GM18498 (cell line): Measurements from ENCODE around the gene CNBP.
"Not testable (repeated sequence)": the region's sequence is repeated elsewhere in the genome, so short reads cannot be mapped to it uniquely, and the experiment has no call there.

Experiments
- ATAC-seq: cut with Tn5 transposase; IDR thresholded peaks from one replicate; pipeline ENCODE4 v1.9.1; 2021; ENCODE audit warnings: mild to moderate bottlenecking, moderate library complexity; ENCODE audit not compliant: unreplicated experiment

The CNBP gene

DNA sequence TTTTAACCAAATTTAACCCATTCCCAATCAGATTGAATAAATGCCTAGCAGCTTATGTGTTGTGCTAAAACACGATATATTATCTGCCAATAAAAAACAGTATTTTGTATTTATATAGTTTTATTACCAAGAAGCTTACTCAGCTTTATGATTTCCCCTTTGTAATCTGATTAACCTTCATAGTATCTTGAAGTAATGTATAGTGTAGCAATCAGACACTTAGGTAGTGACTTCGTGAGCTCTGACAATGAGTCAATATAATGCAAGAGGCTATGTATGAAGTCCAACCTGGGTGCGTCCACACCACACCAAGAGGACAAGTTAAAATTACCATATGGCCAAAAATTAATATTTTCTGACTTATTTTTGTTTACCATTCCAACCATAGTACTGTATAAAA lies 2.1 kb upstream of the CNBP start:
- no peak for ATAC-seq

DNA sequence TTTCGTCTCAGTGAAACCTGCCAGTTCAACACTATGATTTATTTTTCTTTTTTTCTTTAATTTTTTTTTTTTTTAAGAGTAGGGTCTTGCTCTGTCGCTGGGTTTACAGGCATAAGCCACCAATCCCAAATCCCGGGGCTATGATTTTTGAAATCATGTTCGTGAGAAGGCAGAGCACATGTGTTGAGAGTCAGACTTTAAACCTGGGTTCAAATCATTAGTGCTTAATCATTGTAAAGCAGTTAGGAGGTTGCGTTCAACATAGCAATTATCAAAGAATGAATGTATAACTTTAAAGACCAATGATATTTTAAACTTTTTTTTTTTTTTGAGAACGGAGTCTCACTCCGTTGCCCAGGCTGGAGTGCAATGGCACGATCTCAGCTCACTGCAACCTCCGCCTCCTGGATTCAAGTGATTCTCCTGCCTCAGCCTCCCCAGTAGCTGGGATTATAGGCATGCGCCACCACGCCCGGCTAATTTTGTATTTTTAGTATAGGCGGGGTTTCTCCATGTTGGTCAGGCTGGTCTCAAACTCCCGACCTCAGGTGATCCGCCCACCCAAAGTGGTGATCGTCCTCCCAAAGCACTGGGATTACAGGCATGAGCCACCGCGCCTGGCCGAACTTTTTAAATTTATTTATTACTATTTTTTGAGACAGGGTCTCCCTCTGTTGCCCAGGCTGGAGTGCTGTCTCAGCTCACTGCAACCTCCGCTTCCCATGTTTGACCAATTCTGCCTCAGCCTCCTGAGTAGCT lies 1.3 kb upstream of the CNBP start:
- ATAC-seq: not testable (repeated sequence)

- peak; percentile 5 for ATAC-seq
Measured at GRCh38 chr3:129184396-129184657, 631 bp upstream of the CNBP start.

DNA sequence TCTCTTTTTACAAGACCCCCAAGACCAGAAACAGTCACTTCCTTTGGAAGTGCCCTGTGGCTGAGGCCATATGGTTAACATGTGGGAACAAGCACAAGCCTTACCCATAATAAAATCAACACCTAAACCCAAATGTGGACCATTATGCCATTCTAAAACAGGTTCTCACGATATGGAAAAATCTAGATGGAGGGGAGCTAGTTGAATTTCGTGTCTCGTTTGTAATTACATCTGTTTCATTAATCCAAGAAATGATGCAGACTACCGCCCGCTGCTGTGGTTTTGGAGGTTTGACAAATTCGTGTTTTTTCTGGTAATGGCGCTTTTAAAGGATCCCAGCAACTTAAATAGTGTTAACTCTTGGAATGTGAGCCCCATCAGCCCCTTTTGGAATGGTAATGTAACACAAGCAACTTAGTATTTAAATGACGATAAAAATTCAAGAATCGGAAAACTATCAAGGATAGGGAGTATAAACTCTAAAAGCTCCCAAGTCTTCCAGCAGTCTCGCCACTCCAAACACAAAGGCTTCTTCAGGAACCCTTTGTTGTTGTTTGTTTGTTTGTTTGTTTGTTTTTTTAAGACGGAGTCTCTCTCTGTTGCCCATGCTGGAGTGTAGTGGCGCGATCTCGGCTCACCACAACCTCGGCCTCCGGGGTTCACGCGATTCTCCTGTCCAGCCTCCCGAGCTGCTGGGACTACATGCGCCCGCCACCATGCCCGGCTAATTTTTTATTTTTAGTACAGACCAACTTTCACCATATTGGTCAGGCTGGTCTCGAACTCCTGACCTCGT lies 1.1 kb downstream of the CNBP start:
- ATAC-seq: no peak

GRCh38 chr3:129181819-129182218 lies 1.9 kb downstream of the CNBP start:
- ATAC-seq: no peak

- no peak for ATAC-seq
Measured at GRCh38 chr3:129180461-129180860, 3.2 kb downstream of the CNBP start.

DNA sequence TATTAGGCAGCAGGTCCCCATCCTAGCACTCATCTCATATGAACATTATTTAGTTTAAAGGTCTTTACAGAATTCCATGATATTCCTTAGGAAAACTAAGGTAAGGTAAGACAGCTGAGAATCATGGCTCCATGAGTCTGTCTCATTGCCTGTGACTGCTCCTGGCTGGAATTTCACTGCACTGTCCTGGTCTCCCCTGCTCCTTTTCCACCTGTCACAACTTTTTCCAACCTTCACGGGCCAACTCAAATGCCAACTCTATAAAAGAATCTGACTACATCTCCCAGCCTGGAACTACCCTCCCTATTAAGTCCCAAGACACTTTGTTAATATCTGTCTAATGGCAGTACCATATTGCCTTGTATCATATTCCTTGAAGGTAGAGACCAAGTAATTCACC lies 7.6 kb downstream of the CNBP start:
- ATAC-seq: no peak

DNA sequence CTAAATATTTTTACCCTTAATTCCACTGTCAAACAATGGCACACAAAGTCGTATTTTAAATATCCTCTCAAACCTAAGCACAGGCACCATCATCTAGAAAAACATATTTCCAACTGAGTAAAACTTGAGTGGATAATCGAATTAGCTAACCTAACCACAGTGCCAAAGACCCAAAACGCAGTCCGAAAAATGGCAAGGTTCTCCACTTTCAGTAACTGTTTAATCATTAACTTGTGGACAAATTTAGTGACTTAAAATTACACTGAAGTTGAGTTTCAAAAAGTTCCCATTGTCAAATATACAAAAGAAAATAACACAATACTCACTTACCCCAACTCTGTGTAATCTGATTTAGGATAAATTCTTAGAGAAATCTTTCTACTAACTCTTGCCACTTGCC lies 10.0 kb downstream of the CNBP start:
- ATAC-seq: no peak

GRCh38 chr3:129173206-129173605 lies 10.5 kb downstream of the CNBP start:
- no peak for ATAC-seq

GRCh38 chr3:129166579-129167332 lies 16.9 kb downstream of the CNBP start:
- no peak for ATAC-seq

GRCh38 chr3:129165594-129165993 lies 18.1 kb downstream of the CNBP start:
- ATAC-seq: not testable (repeated sequence)

DNA sequence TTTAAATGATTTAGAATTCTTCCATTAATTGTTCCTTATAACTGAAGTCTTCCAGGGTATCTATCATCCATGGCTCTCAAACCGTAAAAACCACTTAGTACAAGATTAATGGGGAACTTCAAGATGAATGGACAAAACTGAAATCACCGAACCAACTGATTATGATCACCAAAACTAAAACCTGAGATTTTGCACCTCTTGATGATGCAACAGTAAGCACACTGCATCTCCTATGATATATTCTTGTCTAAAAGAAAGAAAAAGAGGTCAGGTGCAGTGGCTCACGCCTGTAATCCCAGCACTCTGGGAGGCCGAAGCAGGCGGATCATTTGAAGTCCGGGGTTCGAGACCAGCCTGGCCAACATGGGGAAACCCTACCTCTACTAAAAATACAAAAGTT lies 19.2 kb downstream of the CNBP start:
- no peak for ATAC-seq

GRCh38 chr3:129162729-129163579 lies 20.7 kb downstream of the CNBP start:
- no peak for ATAC-seq

DNA sequence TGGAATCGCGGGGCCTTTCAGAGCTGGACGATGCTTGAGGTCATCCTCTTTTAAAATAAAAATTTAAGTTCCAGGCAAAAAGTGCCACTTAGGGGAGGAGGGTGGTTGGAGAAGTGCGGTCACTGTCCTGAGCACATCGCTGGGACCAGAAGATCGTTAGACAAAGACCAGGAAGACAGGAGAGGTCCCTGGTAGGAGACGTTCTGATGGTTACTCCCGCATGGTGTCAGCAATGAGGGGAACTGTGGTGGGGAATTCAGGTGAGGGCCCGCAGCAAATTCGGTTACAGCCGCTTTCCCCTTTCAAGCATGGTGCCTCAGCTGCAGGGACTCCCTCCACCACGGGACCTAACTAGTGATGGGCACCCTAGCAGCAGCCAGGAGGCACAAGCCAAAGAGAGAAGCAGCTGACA lies 21.8 kb downstream of the CNBP start:
- peak; percentile 3 for ATAC-seq

DNA sequence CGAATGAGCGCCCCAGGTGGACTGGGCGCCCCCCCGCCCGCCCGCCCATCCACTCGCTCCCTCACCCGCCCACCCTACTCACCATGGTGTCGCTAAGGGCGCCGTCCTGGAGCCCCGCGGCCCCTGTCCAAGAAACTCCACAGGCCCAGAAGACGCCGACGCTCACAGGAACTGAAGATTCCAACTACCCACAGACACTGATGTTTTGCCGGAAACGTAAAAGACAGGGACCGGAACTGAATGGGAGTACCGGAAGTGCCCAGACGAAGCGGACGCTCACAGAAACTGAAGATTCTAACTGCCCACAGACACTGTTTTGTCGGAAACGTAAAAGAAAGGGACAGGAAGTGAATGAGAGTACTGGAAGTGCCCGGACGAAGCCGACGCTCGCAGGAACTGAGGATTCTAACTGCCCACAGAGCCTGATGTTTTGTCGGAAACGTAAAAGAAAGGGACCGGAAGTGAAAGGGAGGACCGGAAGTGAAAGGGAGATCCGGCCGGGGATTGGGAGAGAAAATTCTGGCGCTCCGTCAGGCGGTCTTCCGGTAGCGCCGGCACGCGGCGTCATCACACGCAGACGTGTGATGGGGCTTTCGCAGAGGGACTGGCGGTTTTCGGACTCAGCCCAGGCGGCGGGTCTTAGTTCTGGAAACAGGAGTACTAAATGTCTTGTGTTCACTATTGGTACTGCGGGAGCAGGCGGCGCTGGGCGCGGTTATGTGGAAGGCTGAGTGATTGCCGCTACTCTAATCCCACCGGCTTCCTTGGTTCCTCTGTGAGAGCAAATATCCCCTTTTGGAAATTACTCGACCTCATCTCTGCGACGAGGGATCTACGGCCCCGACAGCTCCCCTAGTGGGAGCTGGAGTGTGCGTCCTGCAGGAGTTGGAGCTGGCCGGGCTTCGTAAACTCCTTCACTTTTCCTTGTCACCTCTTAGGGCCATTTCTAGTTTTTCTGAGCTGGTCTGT lies 22.5 kb downstream of the CNBP start, which contains the start of gene ISY1:
TSS of gene ISY1 (minus strand) at position 173 of the 969 bp plus-strand sequence. CDS start at position 85, 88 bp downstream.
- peak; percentile 85 for ATAC-seq

GRCh38 chr3:129144786-129145185 lies 38.9 kb downstream of the CNBP start:
- no peak for ATAC-seq

DNA sequence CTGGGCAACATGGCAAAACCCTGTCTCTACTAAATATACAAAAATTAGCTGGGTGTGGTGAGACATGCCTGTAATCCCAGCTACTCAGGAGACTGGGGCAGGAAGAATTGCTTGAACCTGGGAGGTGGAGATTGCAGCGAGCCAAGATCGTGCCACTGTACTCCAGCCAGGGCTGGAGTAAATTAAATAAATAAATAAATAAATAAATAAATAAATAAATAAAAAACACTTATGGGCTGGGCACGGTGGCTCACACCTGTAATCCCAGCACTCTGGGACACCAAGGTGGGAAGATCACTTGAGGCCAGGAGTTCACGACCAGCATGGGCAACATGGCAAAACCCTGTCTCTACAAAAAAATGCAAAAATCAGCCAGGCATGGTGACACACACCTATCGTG lies 42.7 kb downstream of the CNBP start:
- ATAC-seq: not testable (repeated sequence)

DNA sequence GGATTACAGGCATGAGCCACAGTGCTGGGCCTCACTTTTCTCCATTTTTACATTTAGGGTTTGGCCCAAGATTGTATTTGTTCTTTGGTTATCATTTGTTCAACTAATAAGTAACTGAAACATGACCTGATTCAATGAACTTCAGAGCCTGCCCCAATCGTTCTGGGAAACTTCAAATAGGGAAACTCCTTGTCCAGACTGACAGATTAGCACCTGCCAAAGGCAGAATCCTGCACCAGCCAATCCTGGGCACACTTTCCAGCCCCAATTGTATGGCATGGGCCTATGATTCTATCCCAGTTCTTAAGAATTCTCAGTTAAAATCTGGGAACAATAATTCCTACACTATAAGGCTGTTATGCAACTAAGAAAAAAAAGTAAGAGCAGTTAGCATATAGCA lies 43.8 kb downstream of the CNBP start:
- ATAC-seq: no peak

DNA sequence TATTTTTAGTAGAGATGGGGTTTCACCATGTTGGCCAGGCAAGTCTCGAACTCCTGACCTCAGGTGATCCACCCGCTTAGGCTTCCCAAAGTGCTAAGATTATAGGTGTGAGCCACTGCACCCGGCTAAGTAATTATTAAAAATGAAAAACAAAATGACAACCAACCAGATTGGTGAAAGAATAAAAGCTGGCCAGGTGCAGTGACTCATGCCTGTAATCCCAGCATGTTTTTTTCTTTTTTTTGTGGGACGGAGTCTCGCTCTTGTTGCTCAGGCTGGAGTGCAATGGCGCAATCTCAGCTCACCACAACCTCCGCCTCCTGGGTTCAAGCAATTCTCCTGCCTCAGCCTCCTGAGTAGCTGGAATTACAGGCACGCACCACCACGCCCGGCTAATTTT lies 47.4 kb downstream of the CNBP start:
- ATAC-seq: not testable (repeated sequence)
